HEK293T (cell line): ENCODE measurements around the gene PRC1.

Experiments used
- BHLHE40 ChIP-seq: fragments of 450-650 bp; IDR thresholded peaks from 2 replicates; pipeline ENCODE4 v1.6.1; 2016; ENCODE audit warnings: mild to moderate bottlenecking, moderate library complexity, borderline replicate concordance
- ELF4 ChIP-seq: fragments of 450-650 bp; IDR thresholded peaks from 2 replicates; pipeline ENCODE4 v1.6.1; 2017; ENCODE audit warnings: antibody characterized with exemption
- FOXK2 ChIP-seq: fragments of 450-650 bp; IDR thresholded peaks from 2 replicates; pipeline ENCODE4 v1.6.1; 2016; ENCODE audit warnings: mild to moderate bottlenecking
- FOXM1 ChIP-seq: fragments of 450-650 bp; IDR thresholded peaks from 2 replicates; pipeline ENCODE4 v1.6.1; 2017; ENCODE audit warnings: mild to moderate bottlenecking, borderline replicate concordance
- HDGF ChIP-seq: fragments of 450-650 bp; IDR thresholded peaks from 2 replicates; pipeline ENCODE4 v1.6.1; 2017; ENCODE audit warnings: antibody characterized with exemption, borderline replicate concordance
- PKNOX1 ChIP-seq: fragments of 450-650 bp; IDR thresholded peaks from 2 replicates; pipeline ENCODE4 v1.6.1; 2016
- SP1 ChIP-seq: fragments of 450-650 bp; IDR thresholded peaks from 2 replicates; pipeline ENCODE4 v1.6.1; 2017
- SUZ12 ChIP-seq: fragments of 450-650 bp; IDR thresholded peaks from 2 replicates; pipeline ENCODE4 v1.6.1; 2016; ENCODE audit warnings: mild to moderate bottlenecking
- TARDBP ChIP-seq: fragments of 450-650 bp; IDR thresholded peaks from 2 replicates; pipeline ENCODE4 v1.6.1; 2016

DNA sequence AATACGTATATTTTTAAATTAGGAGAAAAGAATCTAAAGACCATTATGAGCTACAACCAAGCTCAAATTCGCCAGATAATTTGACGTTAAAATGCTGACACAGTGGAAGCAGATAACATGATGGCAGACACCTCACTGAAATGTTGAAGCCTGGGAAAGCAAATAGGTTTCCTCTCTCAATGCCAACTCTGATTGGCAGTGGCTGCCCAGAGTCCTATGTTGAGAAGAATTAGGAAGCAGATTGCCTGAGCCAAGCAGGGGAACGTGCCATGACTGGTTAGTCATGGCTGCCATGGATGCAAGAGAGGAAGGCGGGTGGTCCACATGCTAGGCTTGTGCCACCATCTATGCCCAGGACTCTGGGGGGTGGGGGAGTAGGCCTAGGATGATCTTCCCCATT is 56.1 kb downstream of the PRC1 start:
- TF ChIP-seq BHLHE40 (no peak), FOXK2 (no peak), FOXM1 (no peak), SP1 (no peak), TARDBP (no peak), PKNOX1 (no peak), SUZ12 (no peak), ELF4 (no peak), HDGF (no peak)
